Loucy (cell line): ENCODE measurements around the gene KIF16B.

ENCODE experiments used
- H2AFZ ChIP-seq: fragments of 200-600 bp; sonication (generic); 2 replicates; pipeline ENCODE4 v1.6.0; 2016; ENCODE audit warnings: antibody characterized with exemption, mild to moderate bottlenecking, low read length, moderate library complexity
- H3F3A ChIP-seq: fragments of 200-600 bp; 2 replicates; pipeline ENCODE4 v1.6.0; 2016; ENCODE audit warnings: antibody characterized with exemption, low read depth, mild to moderate bottlenecking
- H3K27me3 ChIP-seq: fragments of 200-600 bp; sonication (generic); 2 replicates; pipeline ENCODE4 v1.6.1; 2014; ENCODE audit warnings: low read length, mild to moderate bottlenecking; ENCODE audit not compliant: insufficient read depth, poor library complexity, severe bottlenecking
- H3K36me3 ChIP-seq: fragments of 200-600 bp; sonication (generic); 2 replicates; pipeline ENCODE4 v1.6.1; 2016; ENCODE audit warnings: low read length; ENCODE audit not compliant: insufficient read depth
- H3K4me1 ChIP-seq: fragments of 200-600 bp; sonication (generic); 2 replicates; pipeline ENCODE4 v1.5.1; 2014; ENCODE audit warnings: low read length, mild to moderate bottlenecking; ENCODE audit not compliant: insufficient read depth, poor library complexity, severe bottlenecking
- H3K4me2 ChIP-seq: fragments of 200-600 bp; sonication (generic); 2 replicates; pipeline ENCODE4 v1.6.0; 2014; ENCODE audit warnings: antibody characterized with exemption, low read length, low read depth, mild to moderate bottlenecking; ENCODE audit not compliant: poor library complexity, severe bottlenecking
- H3K4me3 ChIP-seq: fragments of 200-600 bp; sonication (generic); 2 replicates; pipeline ENCODE4 v1.5.1; 2014; ENCODE audit warnings: low read length, mild to moderate bottlenecking, mixed read lengths; ENCODE audit not compliant: poor library complexity, severe bottlenecking
- H3K79me2 ChIP-seq: fragments of 200-600 bp; sonication (generic); 2 replicates; pipeline ENCODE4 v1.6.1; 2014; ENCODE audit warnings: low read length; ENCODE audit not compliant: insufficient read depth
- H3K9ac ChIP-seq: fragments of 200-600 bp; sonication (generic); 2 replicates; pipeline ENCODE4 v1.6.0; 2014; ENCODE audit warnings: mild to moderate bottlenecking, low read depth, low read length, moderate library complexity; ENCODE audit not compliant: poor library complexity, severe bottlenecking
- H3K9me2 ChIP-seq: fragments of 200-600 bp; sonication (generic); replicated peaks from 2 replicates; pipeline ENCODE4 v1.6.1; 2016; ENCODE audit warnings: low read depth, low read length, mixed read lengths
- H3K9me3 ChIP-seq: fragments of 200-600 bp; sonication (generic); 2 replicates; pipeline ENCODE4 v1.6.1; 2014; ENCODE audit warnings: mild to moderate bottlenecking, antibody characterized with exemption, low read length, low read depth; ENCODE audit not compliant: insufficient read depth
- H4K20me1 ChIP-seq: fragments of 200-600 bp; sonication (generic); 2 replicates; pipeline ENCODE4 v1.6.0; 2014; ENCODE audit warnings: antibody characterized with exemption, low read length, mild to moderate bottlenecking; ENCODE audit not compliant: insufficient read depth, poor library complexity, severe bottlenecking
- EZH2phosphoT487 ChIP-seq: fragments of 200-600 bp; IDR thresholded peaks from 2 replicates; pipeline ENCODE4 v1.6.1; 2018; ENCODE audit warnings: antibody characterized with exemption, mild to moderate bottlenecking, moderate library complexity, borderline replicate concordance
- TF ChIP-seq, protein P1 (sequence below): fragments of 200-600 bp; sonication (generic); conservative IDR thresholded peaks from 2 replicates; pipeline ENCODE4 v1.5.1; 2014; ENCODE audit warnings: mild to moderate bottlenecking, antibody characterized with exemption, low read length

The KIF16B gene

DNA sequence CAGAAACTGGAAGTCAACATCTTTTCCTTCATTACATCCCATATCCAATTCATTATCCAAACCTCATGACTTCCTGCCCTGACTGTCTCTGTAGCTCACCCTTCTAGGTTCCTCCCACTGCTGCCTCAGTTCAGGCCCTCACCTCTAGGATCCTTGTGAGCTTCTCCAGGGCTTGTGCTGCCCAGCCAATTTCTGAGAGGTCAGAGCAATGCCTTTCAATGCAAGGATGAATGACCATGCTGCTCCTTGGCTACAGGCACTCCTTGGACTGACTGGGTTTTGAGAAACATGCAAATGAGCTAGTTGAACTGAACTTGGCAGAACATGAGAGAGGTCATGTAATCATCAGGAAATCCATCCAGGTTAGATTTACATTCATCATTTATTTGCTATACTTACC lies 173.4 kb downstream of the KIF16B start:
- no peaks in the 10 kb centered on the region for H3K79me2 ChIP-seq
- no peaks in the 10 kb centered on the region for H3K9me3 ChIP-seq
- H4K20me1 ChIP-seq: no peaks in the 10 kb centered on the region
- H2AFZ ChIP-seq: no peak overlapping the region
- no peaks in the 10 kb centered on the region for H3K27me3 ChIP-seq
- H3K4me3 ChIP-seq: no peak overlapping the region
- no peaks in the 10 kb centered on the region for H3F3A ChIP-seq
- no peaks in the 10 kb centered on the region for H3K36me3 ChIP-seq
- no peak overlapping the region for H3K9ac ChIP-seq
- H3K4me1 ChIP-seq: no peaks in the 10 kb centered on the region
- TF ChIP-seq, protein P1, sequence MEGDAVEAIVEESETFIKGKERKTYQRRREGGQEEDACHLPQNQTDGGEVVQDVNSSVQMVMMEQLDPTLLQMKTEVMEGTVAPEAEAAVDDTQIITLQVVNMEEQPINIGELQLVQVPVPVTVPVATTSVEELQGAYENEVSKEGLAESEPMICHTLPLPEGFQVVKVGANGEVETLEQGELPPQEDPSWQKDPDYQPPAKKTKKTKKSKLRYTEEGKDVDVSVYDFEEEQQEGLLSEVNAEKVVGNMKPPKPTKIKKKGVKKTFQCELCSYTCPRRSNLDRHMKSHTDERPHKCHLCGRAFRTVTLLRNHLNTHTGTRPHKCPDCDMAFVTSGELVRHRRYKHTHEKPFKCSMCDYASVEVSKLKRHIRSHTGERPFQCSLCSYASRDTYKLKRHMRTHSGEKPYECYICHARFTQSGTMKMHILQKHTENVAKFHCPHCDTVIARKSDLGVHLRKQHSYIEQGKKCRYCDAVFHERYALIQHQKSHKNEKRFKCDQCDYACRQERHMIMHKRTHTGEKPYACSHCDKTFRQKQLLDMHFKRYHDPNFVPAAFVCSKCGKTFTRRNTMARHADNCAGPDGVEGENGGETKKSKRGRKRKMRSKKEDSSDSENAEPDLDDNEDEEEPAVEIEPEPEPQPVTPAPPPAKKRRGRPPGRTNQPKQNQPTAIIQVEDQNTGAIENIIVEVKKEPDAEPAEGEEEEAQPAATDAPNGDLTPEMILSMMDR: no peak
- TF ChIP-seq EZH2phosphoT487: no peak
- no peak overlapping the region for H3K4me2 ChIP-seq
- no peaks in the 10 kb centered on the region for H3K9me2 ChIP-seq

DNA sequence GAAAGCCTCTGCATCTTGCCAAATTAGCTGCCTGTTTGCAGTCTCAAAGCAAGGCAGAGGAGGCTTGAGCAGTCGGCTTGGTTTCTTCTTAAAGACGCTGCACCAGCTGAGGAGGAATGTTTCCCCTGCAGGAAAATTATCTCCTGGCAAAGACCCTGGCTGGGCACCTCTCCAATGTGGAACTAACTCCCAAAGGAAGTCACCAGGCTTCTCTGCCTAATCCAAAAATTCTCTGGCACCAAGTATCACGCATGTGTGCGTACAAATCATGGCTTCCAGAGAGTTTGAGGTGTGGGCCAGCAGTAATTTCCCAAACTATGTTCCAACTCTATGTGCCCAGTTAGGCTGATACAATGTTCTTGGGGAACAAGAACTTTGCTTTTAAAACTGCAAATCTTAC lies 176.2 kb downstream of the KIF16B start:
- H3K27me3 ChIP-seq: no peaks in the 10 kb centered on the region
- no peaks in the 10 kb centered on the region for H3K9me2 ChIP-seq
- no peaks in the 10 kb centered on the region for H3K4me1 ChIP-seq
- H3F3A ChIP-seq: no peaks in the 10 kb centered on the region
- no peak for TF ChIP-seq EZH2phosphoT487
- TF ChIP-seq, protein P1: no peak
- H3K9ac ChIP-seq: no peak overlapping the region
- no peaks in the 10 kb centered on the region for H3K9me3 ChIP-seq
- no peak overlapping the region for H2AFZ ChIP-seq
- H4K20me1 ChIP-seq: no peaks in the 10 kb centered on the region
- no peaks in the 10 kb centered on the region for H3K79me2 ChIP-seq
- H3K4me2 ChIP-seq: no peak overlapping the region
- H3K36me3 ChIP-seq: no peaks in the 10 kb centered on the region
- H3K4me3 ChIP-seq: no peak overlapping the region

DNA sequence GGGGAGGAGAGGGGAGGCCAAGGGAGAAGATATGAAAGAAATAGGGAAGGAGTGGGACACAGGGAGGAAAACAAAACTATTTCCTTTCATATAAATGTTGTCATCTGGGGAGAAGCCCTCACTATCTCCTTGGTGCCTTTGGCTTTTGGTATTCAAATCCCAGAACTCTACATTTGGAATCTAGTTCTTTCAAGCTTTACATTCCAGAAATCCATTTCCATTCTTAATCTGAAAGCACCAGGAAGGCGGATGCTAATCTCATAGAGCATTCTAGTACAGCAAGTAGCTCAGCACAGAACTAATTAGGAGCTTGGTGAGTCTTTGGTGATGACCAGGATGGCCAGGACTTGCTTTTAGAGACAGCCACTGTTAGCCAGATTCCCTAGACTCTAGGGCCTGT lies 177.9 kb downstream of the KIF16B start:
- no peaks in the 10 kb centered on the region for H4K20me1 ChIP-seq
- H3K27me3 ChIP-seq: no peaks in the 10 kb centered on the region
- H3K4me1 ChIP-seq: no peaks in the 10 kb centered on the region
- H3K36me3 ChIP-seq: no peaks in the 10 kb centered on the region
- no peak overlapping the region for H3K4me2 ChIP-seq
- no peaks in the 10 kb centered on the region for H3K9me3 ChIP-seq
- no peaks in the 10 kb centered on the region for H3F3A ChIP-seq
- TF ChIP-seq, protein P1: no peak
- no peak for TF ChIP-seq EZH2phosphoT487
- no peaks in the 10 kb centered on the region for H3K9me2 ChIP-seq
- no peak overlapping the region for H2AFZ ChIP-seq
- H3K79me2 ChIP-seq: no peaks in the 10 kb centered on the region
- H3K9ac ChIP-seq: no peak overlapping the region
- H3K4me3 ChIP-seq: no peak overlapping the region
